ENCODE measurements around the gene MKX. TPM values are rescaled to one million over a fixed set of nuclear protein-coding genes. Genes with fewer than 3 reads are reported as not detected.
A peak's percentile ranks its signal among the peaks of the same experiment; 100 is the strongest.

The MKX gene
- polyA plus RNA-seq, 1 experiment, result 0.76 TPM

DNA sequence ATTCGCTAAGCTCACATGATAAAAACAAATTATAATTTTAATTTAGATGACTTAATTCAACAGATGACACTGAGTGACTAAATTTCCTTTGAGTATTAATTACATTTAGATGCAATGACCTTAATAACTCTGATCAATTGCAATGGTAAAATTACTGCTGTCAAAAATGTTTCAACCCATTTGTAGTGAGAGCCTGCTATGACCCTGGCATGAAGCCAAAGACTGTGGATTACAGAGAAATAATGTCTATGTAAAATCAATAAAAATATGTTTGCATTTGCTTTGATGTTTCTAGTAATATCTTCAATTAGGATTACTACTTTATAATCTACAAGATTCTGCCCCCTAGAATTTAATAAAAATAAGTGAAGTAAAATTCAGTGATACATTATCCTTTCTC lies 15.6 kb downstream of the MKX start:
- TF ChIP-seq, protein P1, sequence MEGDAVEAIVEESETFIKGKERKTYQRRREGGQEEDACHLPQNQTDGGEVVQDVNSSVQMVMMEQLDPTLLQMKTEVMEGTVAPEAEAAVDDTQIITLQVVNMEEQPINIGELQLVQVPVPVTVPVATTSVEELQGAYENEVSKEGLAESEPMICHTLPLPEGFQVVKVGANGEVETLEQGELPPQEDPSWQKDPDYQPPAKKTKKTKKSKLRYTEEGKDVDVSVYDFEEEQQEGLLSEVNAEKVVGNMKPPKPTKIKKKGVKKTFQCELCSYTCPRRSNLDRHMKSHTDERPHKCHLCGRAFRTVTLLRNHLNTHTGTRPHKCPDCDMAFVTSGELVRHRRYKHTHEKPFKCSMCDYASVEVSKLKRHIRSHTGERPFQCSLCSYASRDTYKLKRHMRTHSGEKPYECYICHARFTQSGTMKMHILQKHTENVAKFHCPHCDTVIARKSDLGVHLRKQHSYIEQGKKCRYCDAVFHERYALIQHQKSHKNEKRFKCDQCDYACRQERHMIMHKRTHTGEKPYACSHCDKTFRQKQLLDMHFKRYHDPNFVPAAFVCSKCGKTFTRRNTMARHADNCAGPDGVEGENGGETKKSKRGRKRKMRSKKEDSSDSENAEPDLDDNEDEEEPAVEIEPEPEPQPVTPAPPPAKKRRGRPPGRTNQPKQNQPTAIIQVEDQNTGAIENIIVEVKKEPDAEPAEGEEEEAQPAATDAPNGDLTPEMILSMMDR (IDR thresholded peaks at IDR 0.05; ENCODE audit: low read depth, low read length), result no peak
- H3K4me3 ChIP-seq (ENCODE audit: low read depth, low read length), result no peak overlapping the region
- ChIA-PET POLR2A (no interaction called here), CTCF (interaction anchor here (1.2 kb wide), 1 partner anchor 11 kb away, joined by 3 read pairs; no protein-coding TSS in a partner anchor)
- DNase-seq (ENCODE audit: low read depth, low spot score), result no peak
- H3K27me3 ChIP-seq (ENCODE audit: control insufficient read depth, insufficient read depth, low read length), result no peaks in the 10 kb centered on the region
- no peak overlapping the region for H3K27ac ChIP-seq (ENCODE audit: low read depth, low read length)
- no peaks in the 10 kb centered on the region for H3K9me3 ChIP-seq (ENCODE audit: control insufficient read depth, insufficient read depth, low read length)

DNA sequence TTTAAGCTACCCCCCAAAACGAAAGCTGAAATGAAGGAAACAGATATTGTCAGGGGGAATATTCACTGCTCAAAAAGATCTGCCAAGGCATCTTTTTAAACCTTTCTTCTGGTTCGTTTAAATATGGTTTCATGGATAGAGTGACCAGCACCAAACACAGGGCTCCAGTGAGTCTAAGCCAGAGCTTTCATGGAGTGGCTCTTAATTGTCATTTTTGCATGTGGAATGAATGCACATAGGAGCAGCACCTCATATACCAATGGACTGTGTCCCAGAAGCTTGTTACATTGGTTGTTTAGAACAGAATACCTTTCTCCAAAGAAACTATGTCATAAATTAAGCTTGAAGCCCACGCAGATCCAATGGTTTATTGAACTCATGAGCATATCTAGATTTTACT lies 17.3 kb downstream of the MKX start:
- Histone ChIP-seq H3K27me3 (ENCODE audit: control insufficient read depth, insufficient read depth, low read length) (no peaks in the 10 kb centered on the region), H3K27ac (ENCODE audit: low read depth, low read length) (no peak overlapping the region), H3K9me3 (ENCODE audit: control insufficient read depth, insufficient read depth, low read length) (no peaks in the 10 kb centered on the region), H3K4me3 (ENCODE audit: low read depth, low read length) (no peak overlapping the region)
- ChIA-PET CTCF (interaction anchor here (0.6 to 1.5 kb wide), 3 partner anchors 11 to 467 kb away, joined by 3 to 8 read pairs (median 3); no protein-coding TSS in a partner anchor), POLR2A (interaction anchor here (1.5 kb wide), 1 partner anchor 14 kb away, joined by 3 read pairs; no protein-coding TSS in a partner anchor)
- no peak for DNase-seq (ENCODE audit: low read depth, low spot score)
- TF ChIP-seq, protein P1 (IDR thresholded peaks at IDR 0.05; ENCODE audit: low read depth, low read length), result no peak

DNA sequence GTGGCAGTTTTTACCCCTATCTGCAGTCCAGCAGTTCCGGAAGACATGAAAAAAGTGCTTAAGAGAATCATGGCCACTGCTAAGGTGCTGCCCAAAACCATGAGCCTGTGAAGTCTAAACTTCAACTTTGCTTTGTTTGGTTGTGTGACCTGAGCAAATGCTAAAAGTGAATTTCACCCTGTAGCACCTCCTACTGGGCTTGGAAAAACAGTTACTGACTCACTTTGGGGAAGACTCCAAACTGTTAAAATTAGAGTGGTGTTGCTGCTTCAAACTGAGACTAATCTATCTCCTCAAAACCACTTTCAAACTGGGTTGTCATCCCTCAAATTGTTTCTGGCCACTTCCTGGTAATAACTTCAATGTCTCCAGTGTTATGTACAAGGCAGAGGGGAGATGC lies 21.3 kb downstream of the MKX start:
- TF ChIP-seq, protein P1 (IDR thresholded peaks at IDR 0.05; ENCODE audit: low read depth, low read length), result peak; percentile 38
- ChIA-PET POLR2A (interaction anchor here (0.6 to 1.0 kb wide), 2 partner anchors 20 to 274 kb away, joined by 3 to 4 read pairs; no protein-coding TSS in a partner anchor), CTCF (interaction anchor here (3.9 kb wide), 1 partner anchor 18 kb away, joined by 17 read pairs; no protein-coding TSS in a partner anchor)
- no peak for DNase-seq (ENCODE audit: low read depth, low spot score)
- Histone ChIP-seq H3K4me3 (ENCODE audit: low read depth, low read length) (no peak overlapping the region), H3K9me3 (ENCODE audit: control insufficient read depth, insufficient read depth, low read length) (no peaks in the 10 kb centered on the region), H3K27ac (ENCODE audit: low read depth, low read length) (no peak overlapping the region), H3K27me3 (ENCODE audit: control insufficient read depth, insufficient read depth, low read length) (no peaks in the 10 kb centered on the region)

DNA sequence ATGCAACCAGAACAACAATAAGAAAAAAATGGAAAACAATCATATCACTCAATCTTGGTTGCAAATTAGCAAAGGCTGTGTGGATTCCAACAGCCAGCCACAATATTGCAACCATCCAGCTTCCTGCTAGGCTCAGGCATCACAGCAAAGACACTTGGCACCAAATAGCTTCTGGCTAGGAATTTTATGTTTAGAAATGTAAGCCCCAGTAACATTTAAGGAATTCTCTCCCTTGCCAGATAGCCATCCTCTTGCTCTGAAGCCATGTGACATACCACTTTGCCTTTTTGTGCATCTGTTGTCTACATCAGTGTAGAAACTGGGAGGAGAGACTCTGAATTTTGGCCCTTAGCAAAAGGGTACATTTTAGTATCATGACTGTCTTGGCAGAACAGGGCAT lies 22.2 kb downstream of the MKX start:
- H3K27me3 ChIP-seq (ENCODE audit: control insufficient read depth, insufficient read depth, low read length), result no peaks in the 10 kb centered on the region
- POLR2A ChIA-PET, result interaction anchor here (1.0 to 1.2 kb wide), 2 partner anchors 21 to 24 kb away, joined by 3 read pairs; no protein-coding TSS in a partner anchor
- CTCF ChIA-PET, result interaction anchor here (0.6 to 3.9 kb wide), 3 partner anchors 15 to 44 kb away, joined by 3 to 17 read pairs (median 3); no protein-coding TSS in a partner anchor
- no peak for DNase-seq (ENCODE audit: low read depth, low spot score)
- TF ChIP-seq, protein P1 (IDR thresholded peaks at IDR 0.05; ENCODE audit: low read depth, low read length), result no peak
- H3K27ac ChIP-seq (ENCODE audit: low read depth, low read length), result no peak overlapping the region
- no peak overlapping the region for H3K4me3 ChIP-seq (ENCODE audit: low read depth, low read length)
- no peaks in the 10 kb centered on the region for H3K9me3 ChIP-seq (ENCODE audit: control insufficient read depth, insufficient read depth, low read length)

DNA sequence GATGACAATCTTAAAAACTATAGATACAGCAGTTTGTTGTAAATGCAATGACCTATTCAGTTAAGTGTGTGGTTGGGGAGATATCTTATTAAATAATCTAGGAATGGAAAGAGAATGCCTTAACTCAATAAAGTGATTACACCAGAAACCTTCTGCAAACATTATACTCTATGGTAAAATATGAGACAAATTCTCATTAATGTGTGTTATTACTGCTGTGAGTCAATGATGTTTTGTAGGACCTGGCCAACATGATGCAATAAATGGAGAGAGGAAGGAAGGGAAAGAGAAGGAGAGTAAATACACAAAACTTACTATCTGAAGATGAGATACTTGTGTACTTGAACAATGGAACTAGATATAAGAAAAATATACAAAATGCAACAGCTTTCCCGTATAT lies 25.1 kb downstream of the MKX start:
- no peak for DNase-seq (ENCODE audit: low read depth, low spot score)

More for the DNA sequence above, 25.1 kb downstream of the MKX start:
- Histone ChIP-seq H3K4me3 (ENCODE audit: low read depth, low read length) (no peak overlapping the region), H3K9me3 (ENCODE audit: control insufficient read depth, insufficient read depth, low read length) (no peaks in the 10 kb centered on the region), H3K27ac (ENCODE audit: low read depth, low read length) (no peak overlapping the region), H3K27me3 (ENCODE audit: control insufficient read depth, insufficient read depth, low read length) (no peaks in the 10 kb centered on the region)
- TF ChIP-seq, protein P1 (IDR thresholded peaks at IDR 0.05; ENCODE audit: low read depth, low read length), result no peak
- ChIA-PET CTCF (interaction anchor here (0.6 to 1.1 kb wide), 3 partner anchors 21 to 673 kb away, joined by 3 to 4 read pairs (median 4); no protein-coding TSS in a partner anchor), POLR2A (no interaction called here)

Measured in AG04450 (cell line).